ENCODE results near the gene GRIN2A. TPM values are rescaled to one million over a fixed set of nuclear protein-coding genes. Genes with fewer than 3 reads are reported as not detected.

The GRIN2A gene
- total RNA-seq, 2 donors from 2014 or later = 0.27 to 2.5 TPM

DNA sequence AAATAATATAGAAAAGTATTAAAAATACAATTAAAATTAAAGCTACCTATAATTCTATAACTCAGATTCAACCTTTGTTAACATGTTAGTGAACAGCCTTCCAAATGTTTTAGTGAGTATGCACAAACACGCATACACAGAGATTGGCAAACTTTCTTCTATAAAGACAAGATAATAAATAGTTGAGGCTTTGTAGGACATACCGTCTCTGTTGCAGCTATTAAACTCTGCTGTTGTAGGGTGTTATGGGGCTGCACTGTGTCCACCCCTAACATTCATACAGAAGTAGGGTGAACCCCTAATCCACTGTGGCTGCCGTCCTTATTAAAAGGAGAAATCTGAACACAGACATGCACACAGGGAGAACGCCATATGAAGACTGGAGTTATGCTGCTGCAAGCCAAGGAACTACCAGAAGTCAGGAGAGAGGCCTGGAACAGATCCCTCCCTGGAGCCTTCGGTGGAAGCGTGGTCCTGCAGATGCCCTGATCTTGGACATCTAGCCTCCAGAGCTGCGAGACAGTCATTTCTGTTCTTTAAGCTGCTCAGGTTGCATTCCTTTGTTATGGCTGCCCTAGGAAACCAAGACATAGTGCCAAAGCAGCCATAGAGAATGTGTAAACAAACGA is 383.2 kb downstream of the GRIN2A start:
- DNase-seq (ENCODE audit: low spot score) (no peak), ATAC-seq (ENCODE audit: insufficient number of reproducible peaks, low FRiP score, low read depth) (no peak)
- TF ChIP-seq, protein P1, sequence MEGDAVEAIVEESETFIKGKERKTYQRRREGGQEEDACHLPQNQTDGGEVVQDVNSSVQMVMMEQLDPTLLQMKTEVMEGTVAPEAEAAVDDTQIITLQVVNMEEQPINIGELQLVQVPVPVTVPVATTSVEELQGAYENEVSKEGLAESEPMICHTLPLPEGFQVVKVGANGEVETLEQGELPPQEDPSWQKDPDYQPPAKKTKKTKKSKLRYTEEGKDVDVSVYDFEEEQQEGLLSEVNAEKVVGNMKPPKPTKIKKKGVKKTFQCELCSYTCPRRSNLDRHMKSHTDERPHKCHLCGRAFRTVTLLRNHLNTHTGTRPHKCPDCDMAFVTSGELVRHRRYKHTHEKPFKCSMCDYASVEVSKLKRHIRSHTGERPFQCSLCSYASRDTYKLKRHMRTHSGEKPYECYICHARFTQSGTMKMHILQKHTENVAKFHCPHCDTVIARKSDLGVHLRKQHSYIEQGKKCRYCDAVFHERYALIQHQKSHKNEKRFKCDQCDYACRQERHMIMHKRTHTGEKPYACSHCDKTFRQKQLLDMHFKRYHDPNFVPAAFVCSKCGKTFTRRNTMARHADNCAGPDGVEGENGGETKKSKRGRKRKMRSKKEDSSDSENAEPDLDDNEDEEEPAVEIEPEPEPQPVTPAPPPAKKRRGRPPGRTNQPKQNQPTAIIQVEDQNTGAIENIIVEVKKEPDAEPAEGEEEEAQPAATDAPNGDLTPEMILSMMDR (IDR thresholded peaks at IDR 0.05) = no peak
- H3K36me3 ChIP-seq = no peaks in the 10 kb centered on the region
- no peak overlapping the region for H3K4me3 ChIP-seq
- H3K27me3 ChIP-seq (replicated peaks; ENCODE audit: insufficient read depth) = no peaks in the 10 kb centered on the region
- no peaks in the 10 kb centered on the region for H3K9me3 ChIP-seq
- H3K4me1 ChIP-seq (ENCODE audit: control insufficient read depth in 1 of 2, low read depth in 2 of 2) = peaks cover 4 to 9% of the 10 kb centered on the region in 2 donors
- H3K27ac ChIP-seq = no peak overlapping the region

DNA sequence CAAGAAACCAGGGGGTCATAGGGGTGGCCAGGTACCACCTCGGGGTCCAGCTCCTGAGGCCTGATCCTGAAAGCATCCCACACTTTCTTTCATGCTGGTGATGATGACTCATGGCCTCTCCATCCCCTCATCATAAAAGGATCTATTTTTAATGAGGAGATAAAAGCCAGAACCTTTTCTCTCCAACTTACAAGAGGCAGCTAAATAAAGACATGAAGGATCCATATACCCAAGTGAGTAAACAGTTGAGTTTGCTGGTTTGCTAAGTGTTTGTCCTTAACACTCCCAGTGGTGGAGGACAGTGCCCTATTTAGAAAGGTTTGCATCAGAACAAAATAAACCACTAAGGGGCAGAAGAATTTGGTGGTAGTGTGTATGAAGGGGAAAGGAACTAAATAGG is 383.8 kb downstream of the GRIN2A start:
- peaks cover 4 to 9% of the 10 kb centered on the region in 2 donors for H3K4me1 ChIP-seq (ENCODE audit: control insufficient read depth in 1 of 2, low read depth in 2 of 2)
- H3K27ac ChIP-seq = no peak overlapping the region
- ATAC-seq (ENCODE audit: insufficient number of reproducible peaks, low FRiP score, low read depth) (no peak), DNase-seq (ENCODE audit: low spot score) (no peak)
- H3K4me3 ChIP-seq = no peak overlapping the region
- H3K9me3 ChIP-seq = no peaks in the 10 kb centered on the region
- TF ChIP-seq, protein P1 (IDR thresholded peaks at IDR 0.05) = no peak
- H3K36me3 ChIP-seq = no peaks in the 10 kb centered on the region
- H3K27me3 ChIP-seq (replicated peaks; ENCODE audit: insufficient read depth) = no peaks in the 10 kb centered on the region

DNA sequence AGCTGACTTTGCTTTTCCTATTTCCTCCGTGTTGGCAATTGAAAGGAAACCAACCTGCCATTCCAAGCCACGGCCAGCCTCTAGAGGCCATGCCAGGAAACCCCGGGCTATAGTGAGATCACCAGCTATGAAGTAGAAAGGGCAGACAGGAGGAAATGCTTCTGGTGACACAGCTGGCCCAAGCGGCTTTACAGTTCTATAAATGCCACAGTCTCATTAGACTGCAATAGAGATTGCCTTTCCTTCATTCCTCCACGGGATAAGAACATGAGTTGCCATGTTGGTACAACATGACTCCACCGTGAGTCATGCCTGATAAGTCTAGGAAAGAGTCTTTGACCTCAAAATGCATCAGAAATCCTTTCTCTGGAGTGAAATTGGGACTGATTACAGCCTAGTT is 384.9 kb downstream of the GRIN2A start:
- Histone ChIP-seq H3K27me3 (replicated peaks; ENCODE audit: insufficient read depth) (no peaks in the 10 kb centered on the region), H3K36me3 (no peaks in the 10 kb centered on the region), H3K4me1 (ENCODE audit: control insufficient read depth in 1 of 2, low read depth in 2 of 2) (peaks cover 4 to 9% of the 10 kb centered on the region in 2 donors), H3K4me3 (no peak overlapping the region), H3K27ac (peak overlapping the region in 1 of 2 donors; percentile 37), H3K9me3 (no peaks in the 10 kb centered on the region)
- DNase-seq (ENCODE audit: low spot score) (peak; percentile 26), ATAC-seq (ENCODE audit: insufficient number of reproducible peaks, low FRiP score, low read depth) (peak; percentile 73)
- TF ChIP-seq, protein P1 (IDR thresholded peaks at IDR 0.05) = no peak

DNA sequence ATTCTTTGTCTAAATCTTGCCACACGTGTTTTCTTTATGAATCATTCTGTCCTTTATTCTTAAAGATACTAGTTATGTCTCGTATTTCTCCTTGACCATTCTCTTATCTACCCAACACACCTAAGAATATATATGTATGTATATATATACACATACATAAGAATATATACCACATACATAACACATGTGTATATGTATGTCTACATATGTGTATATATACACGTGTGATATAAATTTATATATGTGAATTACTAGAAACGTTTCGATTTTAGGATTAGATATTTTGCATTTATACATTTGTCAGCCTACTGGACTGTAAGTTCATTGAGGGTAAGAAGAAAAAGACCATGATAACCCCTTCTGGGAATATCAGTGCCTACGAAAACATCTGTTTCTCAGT is 388.6 kb downstream of the GRIN2A start:
- no peaks in the 10 kb centered on the region for H3K9me3 ChIP-seq
- TF ChIP-seq, protein P1 (IDR thresholded peaks at IDR 0.05) = no peak
- H3K4me1 ChIP-seq (ENCODE audit: control insufficient read depth in 1 of 2, low read depth in 2 of 2) = peaks cover 4 to 9% of the 10 kb centered on the region in 2 donors
- no peaks in the 10 kb centered on the region for H3K36me3 ChIP-seq
- DNase-seq (ENCODE audit: low spot score) (no peak), ATAC-seq (ENCODE audit: insufficient number of reproducible peaks, low FRiP score, low read depth) (no peak)
- no peak overlapping the region for H3K27ac ChIP-seq
- H3K4me3 ChIP-seq = no peak overlapping the region
- H3K27me3 ChIP-seq (replicated peaks; ENCODE audit: insufficient read depth) = no peaks in the 10 kb centered on the region

DNA sequence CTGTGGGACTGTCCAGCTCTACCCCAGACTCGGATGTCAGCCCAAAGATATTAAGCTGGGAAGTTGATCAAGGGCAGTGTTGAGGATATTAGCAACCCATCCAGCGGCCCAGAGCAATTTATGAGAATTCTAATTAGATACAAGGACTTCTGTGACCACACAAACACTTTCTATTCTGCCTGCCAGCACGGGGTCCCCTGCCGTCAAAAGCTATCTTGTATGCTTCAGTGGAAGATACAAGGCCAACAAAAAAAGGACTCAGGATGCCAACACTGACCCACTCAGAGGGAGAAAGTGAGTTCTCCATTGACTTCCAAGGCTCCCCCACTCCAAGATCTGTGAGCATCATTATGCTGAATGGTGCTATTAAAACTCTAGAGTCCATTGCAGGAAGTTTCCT is 390.7 kb downstream of the GRIN2A start:
- no peak for ATAC-seq (ENCODE audit: insufficient number of reproducible peaks, low FRiP score, low read depth)
- no peak overlapping the region for H3K27ac ChIP-seq
- no peak for DNase-seq (ENCODE audit: low spot score)
- TF ChIP-seq, protein P1 (IDR thresholded peaks at IDR 0.05) = no peak
- no peak overlapping the region for H3K4me3 ChIP-seq
- H3K27me3 ChIP-seq (replicated peaks; ENCODE audit: insufficient read depth) = no peaks in the 10 kb centered on the region
- H3K9me3 ChIP-seq = no peaks in the 10 kb centered on the region
- H3K36me3 ChIP-seq = no peaks in the 10 kb centered on the region
- H3K4me1 ChIP-seq (ENCODE audit: control insufficient read depth in 1 of 2, low read depth in 2 of 2) = no peaks in the 10 kb centered on the region
